DOHH2 (cell line): ENCODE data around the gene BRD3OS.

Source experiments
- H3F3A ChIP-seq: fragments of 200-600 bp; sonication (generic), shearing (Covaris generic); 2 replicates; pipeline ENCODE4 v1.6.0; 2016; ENCODE audit warnings: antibody characterized with exemption, mild to moderate bottlenecking; ENCODE audit not compliant: control insufficient read depth, insufficient read depth
- H3K27ac ChIP-seq: fragments of 200-600 bp; sonication (generic); 2 replicates; pipeline ENCODE4 v1.5.1; 2014; ENCODE audit warnings: low read depth, mild to moderate bottlenecking, low read length, moderate library complexity
- H3K27me3 ChIP-seq: fragments of 200-600 bp; sonication (generic); 2 replicates; pipeline ENCODE4 v1.6.1; 2014; ENCODE audit warnings: mild to moderate bottlenecking, low read length, mixed read lengths; ENCODE audit not compliant: control insufficient read depth
- H3K36me3 ChIP-seq: fragments of 200-600 bp; sonication (generic); 2 replicates; pipeline ENCODE4 v1.6.1; 2014; ENCODE audit warnings: mild to moderate bottlenecking, low read length, moderate library complexity, mixed read lengths; ENCODE audit not compliant: control insufficient read depth
- H3K4me1 ChIP-seq: fragments of 200-600 bp; sonication (generic); 2 replicates; pipeline ENCODE4 v1.6.1; 2014; ENCODE audit warnings: mild to moderate bottlenecking, low read length, mixed read lengths; ENCODE audit not compliant: control insufficient read depth
- H3K4me2 ChIP-seq: fragments of 200-600 bp; sonication (generic); 2 replicates; pipeline ENCODE4 v1.6.0; 2014; ENCODE audit warnings: mild to moderate bottlenecking, low read length, moderate library complexity
- H3K4me3 ChIP-seq: fragments of 200-600 bp; sonication (generic); 2 replicates; pipeline ENCODE4 v1.5.1; 2014; ENCODE audit warnings: mild to moderate bottlenecking, low read length, mixed read lengths
- H3K79me2 ChIP-seq: fragments of 200-600 bp; sonication (generic); 2 replicates; pipeline ENCODE4 v1.6.1; 2014; ENCODE audit warnings: mild to moderate bottlenecking, low read length, mixed read lengths; ENCODE audit not compliant: control insufficient read depth
- H3K9me2 ChIP-seq: fragments of 200-600 bp; sonication (generic); replicated peaks from 2 replicates; pipeline ENCODE4 v1.6.1; 2014; ENCODE audit warnings: mild to moderate bottlenecking, low read length, mixed read lengths; ENCODE audit not compliant: control insufficient read depth
- H3K9me3 ChIP-seq: fragments of 200-600 bp; sonication (generic); 2 replicates; pipeline ENCODE4 v1.6.1; 2014; ENCODE audit warnings: antibody characterized with exemption, low read length, mixed read lengths; ENCODE audit not compliant: control insufficient read depth, insufficient read depth
- H4K20me1 ChIP-seq: fragments of 200-600 bp; sonication (generic); 2 replicates; pipeline ENCODE4 v1.6.0; 2014; ENCODE audit warnings: low read depth, mild to moderate bottlenecking, antibody characterized with exemption, low read length, moderate library complexity; ENCODE audit not compliant: control insufficient read depth, insufficient read depth
- CTCF ChIP-seq: fragments of 200-600 bp; sonication (generic); IDR thresholded peaks from one replicate; pipeline ENCODE4 v1.5.1; 2014; ENCODE audit warnings: antibody characterized with exemption, mild to moderate bottlenecking, low read depth, low read length; ENCODE audit not compliant: poor library complexity, severe bottlenecking
- EZH2phosphoT487 ChIP-seq: fragments of 200-600 bp; sonication (generic); IDR thresholded peaks from 2 replicates; pipeline ENCODE4 v1.6.1; 2017; ENCODE audit warnings: borderline replicate concordance, mild to moderate bottlenecking, antibody characterized with exemption, low read length, moderate library complexity, mixed read lengths

BRD3OS gene

GRCh38 chr9:134024214-134024792, 978 bp upstream of the BRD3OS start:
- no peaks in the 10 kb centered on the region for H3K9me2 ChIP-seq
- peaks cover 10% of the 10 kb centered on the region; the same call in 1 of the 2 replicates for H3F3A ChIP-seq
- H3K4me2 ChIP-seq, result peak overlapping the region; percentile 92
- H3K36me3 ChIP-seq, result peaks cover 30% of the 10 kb centered on the region
- H3K79me2 ChIP-seq, result peaks cover 11% of the 10 kb centered on the region
- H4K20me1 ChIP-seq, result 0 out of 2 replicates have a peak, but pooled peaks cover 5% of the 10 kb centered on the region
- peaks cover 25% of the 10 kb centered on the region for H3K4me1 ChIP-seq
- H3K27ac ChIP-seq, result no peak overlapping the region
- H3K4me3 ChIP-seq, result peak overlapping the region; percentile 99
- no peak for TF ChIP-seq EZH2phosphoT487
- no peaks in the 10 kb centered on the region for H3K27me3 ChIP-seq
- no peaks in the 10 kb centered on the region for H3K9me3 ChIP-seq

- TF ChIP-seq EZH2phosphoT487 (no peak), CTCF (peak; percentile 51)
- Histone ChIP-seq H3K4me2 (peak overlapping the region; percentile 92), H3F3A (peaks cover 10% of the 10 kb centered on the region; the same call in 1 of the 2 replicates), H3K9me2 (no peaks in the 10 kb centered on the region), H3K4me1 (peaks cover 25% of the 10 kb centered on the region), H4K20me1 (0 out of 2 replicates have a peak, but pooled peaks cover 5% of the 10 kb centered on the region), H3K79me2 (peaks cover 11% of the 10 kb centered on the region), H3K4me3 (peak overlapping the region; percentile 99), H3K27ac (peak overlapping the region; percentile 62), H3K27me3 (no peaks in the 10 kb centered on the region), H3K9me3 (no peaks in the 10 kb centered on the region), H3K36me3 (peaks cover 43% of the 10 kb centered on the region)
These were observed 593 bp downstream of the BRD3OS start for GRCh38 chr9:134025606-134026541.

- Histone ChIP-seq H4K20me1 (0 out of 2 replicates have a peak, but pooled peaks cover 5% of the 10 kb centered on the region), H3F3A (peaks cover 10% of the 10 kb centered on the region; the same call in 1 of the 2 replicates), H3K9me3 (no peaks in the 10 kb centered on the region), H3K36me3 (peaks cover 47% of the 10 kb centered on the region), H3K79me2 (peaks cover 11% of the 10 kb centered on the region), H3K4me1 (peaks cover 25% of the 10 kb centered on the region), H3K27ac (no peak overlapping the region), H3K4me2 (peak overlapping the region; percentile 92), H3K27me3 (no peaks in the 10 kb centered on the region), H3K9me2 (no peaks in the 10 kb centered on the region), H3K4me3 (peak overlapping the region; percentile 99)
- TF ChIP-seq EZH2phosphoT487, result no peak
- no peak for TF ChIP-seq CTCF
These were observed 1.3 kb downstream of the BRD3OS start for GRCh38 chr9:134026581-134026980.
